Neural cell (in vitro differentiated cells): Measurements from ENCODE around the gene TFDP2.

Experiments used
- CTCF ChIP-seq: fragments of 450-650 bp; IDR thresholded peaks from 2 replicates; pipeline ENCODE4 v1.5.1; 2014; ENCODE audit warnings: antibody characterized with exemption, mild to moderate bottlenecking, moderate library complexity; ENCODE audit not compliant: poor library complexity, severe bottlenecking
- EZH2 ChIP-seq: fragments of 200-600, 300-800 bp; shearing (Covaris generic), sonication (generic); IDR thresholded peaks from 2 replicates; pipeline ENCODE4 v1.6.1; 2014; ENCODE audit warnings: antibody characterized with exemption, low read length, borderline replicate concordance, mild to moderate bottlenecking; ENCODE audit not compliant: insufficient read depth, poor library complexity, severe bottlenecking
- TAF1 ChIP-seq: IDR thresholded peaks from 2 replicates; pipeline ENCODE4 v1.6.1; 2012; ENCODE audit warnings: low read depth

GRCh38 chr3:142150271-142150670, 927 bp upstream of the TFDP2 start:
- TF ChIP-seq CTCF: no peak
- TF ChIP-seq TAF1: no peak
- no peak for TF ChIP-seq EZH2
